RWPE2 (cell line): Measurements from ENCODE around the gene CYP4A22.
"Not testable (repeated sequence)": the region's sequence is repeated elsewhere in the genome, so short reads cannot be mapped to it uniquely, and the experiment has no call there.

Experiments
- ATAC-seq: fragments of 200-7000 bp; cut with Tn5 transposase; 3 replicates; pipeline ENCODE4 v1.9.1; 2021; ENCODE audit warnings: low read depth
- DNase-seq: peaks from one replicate; pipeline ENCODE4 v3.0.0-alpha.2; 2020; ENCODE audit warnings: low spot score
- H3K27ac ChIP-seq: fragments of 450-650 bp; 2 replicates; pipeline ENCODE4 v1.5.1; 2017; ENCODE audit warnings: mild to moderate bottlenecking; ENCODE audit not compliant: poor library complexity, severe bottlenecking
- H3K27me3 ChIP-seq: fragments of 250-450 bp; sonication (Bioruptor Pico); 2 replicates; pipeline ENCODE4 v1.5.1; 2021; ENCODE audit warnings: mild to moderate bottlenecking, moderate library complexity; ENCODE audit not compliant: insufficient read depth, poor library complexity, severe bottlenecking
- H3K36me3 ChIP-seq: fragments of 250-450 bp; sonication (Bioruptor Pico); 2 replicates; pipeline ENCODE4 v1.5.1; 2020; ENCODE audit warnings: low read depth, mild to moderate bottlenecking, moderate library complexity
- H3K4me1 ChIP-seq: fragments of 250-450 bp; sonication (Bioruptor Pico); 2 replicates; pipeline ENCODE4 v1.5.1; 2021; ENCODE audit warnings: mild to moderate bottlenecking, moderate library complexity; ENCODE audit not compliant: insufficient read depth, poor library complexity, severe bottlenecking
- H3K4me3 ChIP-seq: fragments of 250-450 bp; sonication (Bioruptor Pico); 2 replicates; pipeline ENCODE4 v1.5.1; 2021; ENCODE audit warnings: mild to moderate bottlenecking, moderate library complexity; ENCODE audit not compliant: severe bottlenecking
- H3K9me3 ChIP-seq: fragments of 250-450 bp; sonication (Bioruptor Pico); 2 replicates; pipeline ENCODE4 v1.5.1; 2021; ENCODE audit warnings: mild to moderate bottlenecking, moderate library complexity; ENCODE audit not compliant: severe bottlenecking
- CTCF ChIP-seq: fragments of 450-650 bp; IDR thresholded peaks from one replicate; pipeline ENCODE4 v1.5.1; 2017; ENCODE audit warnings: mild to moderate bottlenecking, moderate library complexity; ENCODE audit not compliant: poor library complexity, severe bottlenecking

CYP4A22 gene, protein sequence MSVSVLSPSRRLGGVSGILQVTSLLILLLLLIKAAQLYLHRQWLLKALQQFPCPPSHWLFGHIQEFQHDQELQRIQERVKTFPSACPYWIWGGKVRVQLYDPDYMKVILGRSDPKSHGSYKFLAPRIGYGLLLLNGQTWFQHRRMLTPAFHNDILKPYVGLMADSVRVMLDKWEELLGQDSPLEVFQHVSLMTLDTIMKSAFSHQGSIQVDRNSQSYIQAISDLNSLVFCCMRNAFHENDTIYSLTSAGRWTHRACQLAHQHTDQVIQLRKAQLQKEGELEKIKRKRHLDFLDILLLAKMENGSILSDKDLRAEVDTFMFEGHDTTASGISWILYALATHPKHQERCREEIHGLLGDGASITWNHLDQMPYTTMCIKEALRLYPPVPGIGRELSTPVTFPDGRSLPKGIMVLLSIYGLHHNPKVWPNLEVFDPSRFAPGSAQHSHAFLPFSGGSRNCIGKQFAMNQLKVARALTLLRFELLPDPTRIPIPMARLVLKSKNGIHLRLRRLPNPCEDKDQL

DNA sequence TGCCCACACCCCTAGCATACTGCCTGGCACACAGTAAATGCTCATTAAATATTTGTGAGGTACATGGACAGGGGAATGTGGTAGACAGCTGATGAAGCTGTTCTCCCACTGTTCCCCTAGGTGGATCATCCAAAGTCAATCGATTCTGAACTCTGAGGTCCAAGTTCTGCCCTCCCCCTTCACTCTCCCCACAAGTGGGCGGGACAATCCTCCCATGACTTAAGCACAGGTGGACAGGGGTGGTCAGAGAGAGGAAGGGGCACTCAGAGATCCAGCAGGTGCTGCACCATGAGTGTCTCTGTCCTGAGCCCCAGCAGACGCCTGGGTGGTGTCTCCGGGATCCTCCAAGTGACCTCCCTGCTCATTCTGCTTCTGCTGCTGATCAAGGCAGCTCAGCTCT, at the start of gene CYP4A22:
Gene CYP4A22, plus strand, starts transcription at position 244 of the 400 bp plus-strand sequence. Its CDS starts 45 bp downstream, at position 289.
- no peak within 1 kb of the TSS for H3K4me3 ChIP-seq
- H3K4me1 ChIP-seq = no peaks in the 10 kb centered on the region
- no peaks in the 10 kb centered on the region for H3K27me3 ChIP-seq
- no peak for TF ChIP-seq CTCF
- H3K9me3 ChIP-seq = no peaks in the 10 kb centered on the region
- ATAC-seq (no peak), DNase-seq (no peak)
- H3K36me3 ChIP-seq = no peaks in the 10 kb centered on the region
- H3K27ac ChIP-seq = no peak within 1 kb of the TSS

GRCh38 chr1:47089356-47089755, 47.9 kb upstream of the CYP4A22 start:
- DNase-seq, H3K27ac ChIP-seq, H3K9me3 ChIP-seq, H3K27me3 ChIP-seq, ATAC-seq, H3K36me3 ChIP-seq, H3K4me1 ChIP-seq, H3K4me3 ChIP-seq: not testable (repeated sequence)
- TF ChIP-seq CTCF = peak; percentile 57

DNA sequence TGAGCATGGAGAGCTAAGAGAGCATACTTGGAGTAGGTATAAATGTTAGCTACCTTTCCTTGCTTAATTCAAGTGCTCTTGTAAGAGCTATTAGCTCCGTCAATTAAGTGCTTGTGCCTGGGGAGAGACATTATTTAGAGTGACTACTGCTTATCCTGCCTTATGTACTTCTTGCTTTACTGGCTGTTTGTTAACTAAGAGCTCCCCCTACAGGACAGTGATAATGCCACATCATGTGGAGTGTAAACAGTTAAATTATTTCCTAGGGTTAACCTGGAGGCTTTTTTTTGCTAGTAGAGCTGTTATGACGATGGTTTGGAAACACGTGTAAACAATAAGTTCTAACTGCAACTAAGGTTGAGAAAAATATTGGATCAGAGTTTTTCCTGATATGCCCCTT, 45.8 kb upstream of the CYP4A22 start:
- DNase-seq, H3K27me3 ChIP-seq, H3K27ac ChIP-seq, H3K36me3 ChIP-seq, ATAC-seq, H3K4me1 ChIP-seq, H3K4me3 ChIP-seq, H3K9me3 ChIP-seq: not testable (repeated sequence)
- peak; percentile 47 for TF ChIP-seq CTCF

DNA sequence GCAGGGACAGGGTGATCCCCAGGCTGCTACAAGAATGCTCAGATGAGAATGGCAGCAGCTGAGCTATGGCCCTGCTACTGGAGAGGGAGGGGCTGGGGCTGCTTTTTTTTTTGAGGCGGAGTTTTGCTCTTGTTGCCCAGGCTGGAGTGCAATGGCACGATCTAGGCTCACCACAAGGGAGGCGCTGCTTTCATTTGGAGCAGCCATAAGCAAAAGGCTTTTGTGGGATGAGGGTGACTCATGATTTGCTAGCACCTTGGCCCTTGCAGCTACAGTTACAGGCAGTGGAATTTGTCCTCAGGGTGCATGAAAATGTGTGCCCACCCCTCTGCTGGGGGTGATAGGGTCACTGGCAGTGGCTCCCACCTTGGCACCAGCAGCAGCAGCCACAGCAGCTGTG, 32.4 kb upstream of the CYP4A22 start:
- Histone ChIP-seq H3K4me3 (no peak overlapping the region), H3K36me3 (no peaks in the 10 kb centered on the region), H3K4me1 (no peaks in the 10 kb centered on the region), H3K9me3 (no peaks in the 10 kb centered on the region), H3K27me3 (no peaks in the 10 kb centered on the region), H3K27ac (no peak overlapping the region)
- no peak for DNase-seq
- no peak for ATAC-seq
- no peak for TF ChIP-seq CTCF

GRCh38 chr1:47106792-47107191, 30.4 kb upstream of the CYP4A22 start:
- Histone ChIP-seq H3K4me3 (no peak overlapping the region), H3K27me3 (no peaks in the 10 kb centered on the region), H3K9me3 (no peaks in the 10 kb centered on the region), H3K4me1 (no peaks in the 10 kb centered on the region), H3K36me3 (no peaks in the 10 kb centered on the region), H3K27ac (peak overlapping the region; percentile 66)
- no peak for TF ChIP-seq CTCF
- ATAC-seq (no peak), DNase-seq (no peak)

DNA sequence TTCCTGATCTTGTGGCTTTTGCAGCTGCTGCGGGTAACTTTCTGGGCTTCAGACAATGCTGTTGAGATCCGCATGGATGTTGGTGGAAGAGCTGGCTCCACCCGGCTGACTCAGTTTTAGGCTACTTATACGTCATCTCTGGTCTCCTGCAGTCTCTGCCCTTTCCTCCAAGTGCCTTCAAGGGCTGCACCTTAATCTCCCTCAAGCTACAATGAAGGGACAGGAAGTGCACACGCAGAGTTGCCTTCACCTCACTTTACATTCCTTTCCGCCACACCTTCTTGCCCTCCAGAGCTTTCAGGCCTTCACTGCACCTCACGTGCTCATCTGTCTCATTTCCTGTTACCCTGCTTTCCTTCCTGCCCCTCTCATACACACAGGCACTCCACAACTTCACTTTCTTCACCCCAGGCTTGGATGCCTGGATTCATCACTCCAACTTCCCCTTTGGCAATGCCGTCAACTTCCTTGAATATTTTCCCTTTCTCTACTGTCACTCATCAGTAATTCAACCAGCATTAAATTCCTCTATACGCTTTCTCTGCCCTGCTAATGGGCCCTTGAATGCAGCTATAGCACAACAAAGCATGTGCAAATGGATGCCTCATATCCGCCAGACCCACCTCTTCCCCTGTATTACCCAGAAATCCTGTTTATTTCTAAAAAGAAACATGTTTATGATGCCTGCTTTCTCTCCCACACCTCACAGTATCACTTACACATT, 29.2 kb upstream of the CYP4A22 start:
- not testable (repeated sequence) for H3K36me3 ChIP-seq, DNase-seq, H3K4me1 ChIP-seq, H3K27me3 ChIP-seq, H3K4me3 ChIP-seq, H3K9me3 ChIP-seq
- peak; percentile 88 for ATAC-seq
- H3K27ac ChIP-seq = peak overlapping the region; percentile 66

DNA sequence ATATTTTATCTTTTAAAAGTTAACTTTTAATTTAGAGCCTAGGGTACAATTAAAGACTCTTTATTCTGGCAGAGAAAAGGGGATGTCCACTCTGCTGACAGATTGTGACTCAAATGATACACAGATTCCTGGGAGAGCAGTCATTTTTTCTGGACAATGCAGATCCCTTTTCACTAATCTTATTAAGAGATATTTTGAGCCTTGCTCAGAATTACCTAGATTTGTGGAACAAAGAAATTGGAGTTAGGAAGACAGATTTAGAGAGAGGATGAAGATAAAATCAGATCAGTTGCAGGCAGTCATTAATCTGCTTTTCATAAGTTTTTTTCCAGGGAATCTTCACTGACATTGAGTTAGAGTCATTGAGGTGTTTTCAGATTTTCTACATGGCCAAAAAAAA, 27.8 kb upstream of the CYP4A22 start:
- H3K27ac ChIP-seq = peak overlapping the region; percentile 66
- not testable (repeated sequence) for H3K9me3 ChIP-seq, H3K4me1 ChIP-seq, H3K4me3 ChIP-seq, DNase-seq, ATAC-seq, H3K36me3 ChIP-seq, H3K27me3 ChIP-seq
